H9 (cell line): ENCODE measurements around the gene HLA-DQB2. TPM values are rescaled to one million over a fixed set of nuclear protein-coding genes. Genes with fewer than 3 reads are reported as not detected.

Source experiments
- DNase-seq: peaks from one replicate; pipeline ENCODE4 v3.0.0-alpha.2; 2017
- H2AFZ ChIP-seq: one replicate; pipeline ENCODE4 v1.6.1; 2013; ENCODE audit warnings: mild to moderate bottlenecking, low read length, control low read depth, moderate library complexity
- H2AK5ac ChIP-seq: 2 replicates; pipeline ENCODE4 v1.6.1; 2013; ENCODE audit warnings: low read length, control low read depth, mixed read lengths; ENCODE audit not compliant: insufficient read length
- H2BK120ac ChIP-seq: one replicate; pipeline ENCODE4 v1.6.1; 2013; ENCODE audit warnings: low read depth, mild to moderate bottlenecking, low read length, control low read depth, inconsistent platforms; ENCODE audit not compliant: poor library complexity, severe bottlenecking
- H2BK12ac ChIP-seq: 2 replicates; pipeline ENCODE4 v1.6.1; 2013; ENCODE audit warnings: low read length, control low read depth, mixed read lengths, low read depth; ENCODE audit not compliant: insufficient read length
- H2BK15ac ChIP-seq: 2 replicates; pipeline ENCODE4 v1.6.1; 2013; ENCODE audit warnings: low read depth, low read length, control low read depth
- H2BK20ac ChIP-seq: one replicate; pipeline ENCODE4 v1.6.1; 2013; ENCODE audit warnings: low read depth, mild to moderate bottlenecking, low read length, control low read depth, inconsistent platforms; ENCODE audit not compliant: poor library complexity, severe bottlenecking
- H2BK5ac ChIP-seq: 2 replicates; pipeline ENCODE4 v1.6.1; 2013; ENCODE audit warnings: low read length, control low read depth, mixed read lengths; ENCODE audit not compliant: insufficient read length
- H3K14ac ChIP-seq: 2 replicates; pipeline ENCODE4 v1.6.1; 2013; ENCODE audit warnings: low read length, control low read depth; ENCODE audit not compliant: insufficient read depth
- H3K18ac ChIP-seq: 2 replicates; pipeline ENCODE4 v1.6.1; 2013; ENCODE audit warnings: low read depth, mild to moderate bottlenecking, mixed read lengths, low read length, control low read depth; ENCODE audit not compliant: insufficient read length
- H3K23ac ChIP-seq: 2 replicates; pipeline ENCODE4 v1.6.1; 2013; ENCODE audit warnings: low read length, control low read depth, mixed read lengths, low read depth; ENCODE audit not compliant: insufficient read length
- H3K23me2 ChIP-seq: 2 replicates; pipeline ENCODE4 v1.6.1; 2013; ENCODE audit warnings: low read depth, mild to moderate bottlenecking, mixed read lengths, low read length, control low read depth; ENCODE audit not compliant: insufficient read length, poor library complexity, severe bottlenecking
- H3K27ac ChIP-seq: 2 replicates; pipeline ENCODE4 v1.5.1; 2013; ENCODE audit warnings: low read length, control low read depth, mixed read lengths, low read depth; ENCODE audit not compliant: insufficient read length
- H3K27me3 ChIP-seq: 2 replicates; pipeline ENCODE4 v1.6.1; 2013; ENCODE audit warnings: low read length, control low read depth, inconsistent platforms; ENCODE audit not compliant: insufficient read depth
- H3K4ac ChIP-seq: 2 replicates; pipeline ENCODE4 v1.6.1; 2013; ENCODE audit warnings: low read depth, mild to moderate bottlenecking, control low read depth, inconsistent platforms, low read length, moderate library complexity
- H3K4me1 ChIP-seq: 2 replicates; pipeline ENCODE4 v1.6.1; 2013; ENCODE audit warnings: low read length, control low read depth, inconsistent platforms; ENCODE audit not compliant: insufficient read depth
- H3K4me2 ChIP-seq: 2 replicates; pipeline ENCODE4 v1.6.1; 2013; ENCODE audit warnings: low read length, control low read depth, mixed read lengths; ENCODE audit not compliant: insufficient read length, insufficient read depth
- H3K56ac ChIP-seq: 2 replicates; pipeline ENCODE4 v1.6.1; 2013; ENCODE audit warnings: low read depth, mild to moderate bottlenecking, mixed read lengths, low read length, control low read depth; ENCODE audit not compliant: insufficient read length
- H3K79me1 ChIP-seq: 2 replicates; pipeline ENCODE4 v1.6.1; 2013; ENCODE audit warnings: low read depth, mild to moderate bottlenecking, moderate library complexity, low read length, control low read depth, inconsistent platforms; ENCODE audit not compliant: insufficient read depth, poor library complexity, severe bottlenecking
- H3K79me2 ChIP-seq: 2 replicates; pipeline ENCODE4 v1.6.1; 2013; ENCODE audit warnings: low read length, control low read depth, inconsistent platforms; ENCODE audit not compliant: insufficient read depth
- H3K9ac ChIP-seq: 2 replicates; pipeline ENCODE4 v1.6.1; 2013; ENCODE audit warnings: low read length, control low read depth, mixed read lengths; ENCODE audit not compliant: insufficient read length; ENCODE audit errors: extremely low read depth
- H3K9me3 ChIP-seq: one replicate; pipeline ENCODE4 v1.6.1; 2013; ENCODE audit warnings: low read depth, low read length, inconsistent platforms; ENCODE audit not compliant: control insufficient read depth
- H3T11ph ChIP-seq: one replicate; pipeline ENCODE4 v1.6.1; 2013; ENCODE audit warnings: mild to moderate bottlenecking, low read length, control low read depth, inconsistent platforms
- H4K20me1 ChIP-seq: one replicate; pipeline ENCODE4 v1.6.1; 2013; ENCODE audit not compliant: control insufficient read depth, insufficient read length, insufficient read depth
- H4K5ac ChIP-seq: 2 replicates; pipeline ENCODE4 v1.6.1; 2013; ENCODE audit warnings: low read depth, mild to moderate bottlenecking, mixed read lengths, low read length, control low read depth; ENCODE audit not compliant: insufficient read length
- H4K8ac ChIP-seq: replicated peaks from 2 replicates; pipeline ENCODE4 v1.6.1; 2013; ENCODE audit warnings: low read length, control low read depth, mixed read lengths, low read depth; ENCODE audit not compliant: insufficient read length
- H4K91ac ChIP-seq: 2 replicates; pipeline ENCODE4 v1.6.1; 2013; ENCODE audit warnings: low read depth, mild to moderate bottlenecking, moderate library complexity, mixed read lengths, low read length, control low read depth; ENCODE audit not compliant: insufficient read length
- H3K27ac Mint-ChIP-seq, 3 experiments: 2 replicates in 2 of 3; 3 replicates in 1 of 3; pipeline ENCODE4 v1.8.0; 2020 to 2021; ENCODE audit warnings: mixed read lengths in 3 of 3, mild to moderate bottlenecking in 1 of 3, moderate library complexity in 1 of 3
- H3K27me3 Mint-ChIP-seq: 2 replicates; pipeline ENCODE4 v1.8.0; 2021; ENCODE audit warnings: low read depth, mild to moderate bottlenecking, moderate library complexity, mixed read lengths
- H3K36me3 Mint-ChIP-seq, 3 experiments: 2 replicates in 2 of 3; 3 replicates in 1 of 3; pipeline ENCODE4 v1.8.0; 2020 to 2021; ENCODE audit warnings: low read depth in 3 of 3, mixed read lengths in 3 of 3; ENCODE audit not compliant: insufficient read depth in 1 of 3
- H3K4me1 Mint-ChIP-seq, 2 experiments: 2 replicates each; pipeline ENCODE4 v1.8.0; 2020; ENCODE audit warnings: mixed read lengths in 2 of 2
- H3K4me3 Mint-ChIP-seq, 2 experiments: 2 replicates in 1 of 2; 3 replicates in 1 of 2; pipeline ENCODE4 v1.8.0; 2020 to 2021; ENCODE audit warnings: mild to moderate bottlenecking in 2 of 2, mixed read lengths in 2 of 2, moderate library complexity in 1 of 2
- H3K9me3 Mint-ChIP-seq, 2 experiments: 2 replicates in 1 of 2; 3 replicates in 1 of 2; pipeline ENCODE4 v1.8.0; 2020; ENCODE audit warnings: mild to moderate bottlenecking in 2 of 2, mixed read lengths in 2 of 2, moderate library complexity in 1 of 2
- CTCF ChIP-seq: fragments of 200-600 bp; sonication (generic); conservative IDR thresholded peaks from 3 replicates; pipeline ENCODE4 v1.8.0; 2021; ENCODE audit warnings: antibody characterized with exemption, mild to moderate bottlenecking
- WGBS: extraction: QIAGEN DNeasy Blood & Tissue Kit; methylation state at CpG from one replicate; pipeline ENCODE4 v1.1.7; 2013; ENCODE audit warnings: missing lambda C conversion rate, low lambda C conversion rate, mixed read lengths; ENCODE audit not compliant: insufficient read length; ENCODE audit errors: extremely low coverage; 5-methylcytosine and 5-hydroxymethylcytosine counted together
- total RNA-seq: library from RNA; stranded (reverse); gene quantifications from 2 replicates; pipeline ENCODE4 v1.2.1, GENCODE V29; 2021

The HLA-DQB2 gene
- total RNA-seq, 1 experiment from 2014 or later, result not detected

- H3K9ac ChIP-seq, result no peak overlapping the region
Measured at GRCh38 chr6:32742374-32742773, 21.0 kb downstream of the HLA-DQB2 start.

More at GRCh38 chr6:32742374-32742773, 21.0 kb downstream of the HLA-DQB2 start:
- H2BK15ac ChIP-seq, result no peak overlapping the region
- H3K27ac ChIP-seq, result no peak overlapping the region
- peaks cover 0 to 5% of the 10 kb centered on the region in 2 experiments; a peak in 2 of 4 replicates for H3K4me1 Mint-ChIP-seq
- H2BK5ac ChIP-seq, result no peak overlapping the region
- H3K56ac ChIP-seq, result no peak overlapping the region
- H3K79me2 ChIP-seq, result no peaks in the 10 kb centered on the region
- TF ChIP-seq CTCF, result no peak
- no peaks in the 10 kb centered on the region for H3K9me3 Mint-ChIP-seq
- H3K18ac ChIP-seq, result no peak overlapping the region
- no peaks in the 10 kb centered on the region for H3K79me1 ChIP-seq
- peaks cover 12% of the 10 kb centered on the region for H3K27me3 Mint-ChIP-seq
- H4K8ac ChIP-seq, result no peak overlapping the region
- H3K4me3 Mint-ChIP-seq, result no peak overlapping the region
- H2AFZ ChIP-seq, result no peak overlapping the region
- no peaks in the 10 kb centered on the region for H3K27me3 ChIP-seq
- H3K27ac Mint-ChIP-seq, result no peak overlapping the region
- no peaks in the 10 kb centered on the region for H3K36me3 Mint-ChIP-seq
- H3K14ac ChIP-seq, result no peak overlapping the region
- no peaks in the 10 kb centered on the region for H3K9me3 ChIP-seq
- no peak overlapping the region for H2BK12ac ChIP-seq
- H2BK20ac ChIP-seq, result no peak overlapping the region
- H3K4me1 ChIP-seq, result no peaks in the 10 kb centered on the region
- H4K20me1 ChIP-seq, result no peaks in the 10 kb centered on the region
- DNase-seq, result no peak
- H2BK120ac ChIP-seq, result no peak overlapping the region
- no peak overlapping the region for H3K23ac ChIP-seq
- no peak overlapping the region for H3K4ac ChIP-seq
- H2AK5ac ChIP-seq, result no peak overlapping the region
- no peak overlapping the region for H3K4me2 ChIP-seq
- WGBS, result no CpG with 5 or more reads among the region's 3 CpGs
- H3T11ph ChIP-seq, result no peak overlapping the region
- no peak overlapping the region for H4K5ac ChIP-seq
- H4K91ac ChIP-seq, result no peak overlapping the region
- H3K23me2 ChIP-seq, result no peaks in the 10 kb centered on the region
